HG03439 (cell line): ENCODE data around the gene MAN2B2.

ENCODE experiments used
- ATAC-seq: cut with Tn5 transposase; IDR thresholded peaks from one replicate; pipeline ENCODE4 v1.9.1; 2021; ENCODE audit warnings: mild to moderate bottlenecking, moderate library complexity; ENCODE audit not compliant: unreplicated experiment

Gene MAN2B2

GRCh38 chr4:6546091-6546490 is 28.9 kb upstream of the MAN2B2 start:
- ATAC-seq: no peak

GRCh38 chr4:6546681-6547447 is 28.1 kb upstream of the MAN2B2 start:
- no peak for ATAC-seq

GRCh38 chr4:6548201-6548881 is 26.6 kb upstream of the MAN2B2 start:
- no peak for ATAC-seq

- ATAC-seq: no peak
Measured at GRCh38 chr4:6548882-6549230, 26.1 kb upstream of the MAN2B2 start.

- ATAC-seq: no peak
Measured at GRCh38 chr4:6549445-6549844, 25.5 kb upstream of the MAN2B2 start.

- no peak for ATAC-seq
Measured at GRCh38 chr4:6549890-6550620, 24.9 kb upstream of the MAN2B2 start.

- ATAC-seq: no peak
Measured at GRCh38 chr4:6550821-6551220, 24.2 kb upstream of the MAN2B2 start.

GRCh38 chr4:6551660-6552059 is 23.3 kb upstream of the MAN2B2 start:
- ATAC-seq: no peak

- ATAC-seq: no peak
Measured at GRCh38 chr4:6555519-6555918, 19.5 kb upstream of the MAN2B2 start.

GRCh38 chr4:6556263-6556662 is 18.7 kb upstream of the MAN2B2 start:
- no peak for ATAC-seq

GRCh38 chr4:6557185-6557584 is 17.8 kb upstream of the MAN2B2 start:
- ATAC-seq: no peak

- ATAC-seq: no peak
Measured at GRCh38 chr4:6557856-6558255, 17.1 kb upstream of the MAN2B2 start.

GRCh38 chr4:6560416-6561172 is 14.4 kb upstream of the MAN2B2 start:
- no peak for ATAC-seq

- no peak for ATAC-seq
Measured at GRCh38 chr4:6561173-6561516, 13.8 kb upstream of the MAN2B2 start.

GRCh38 chr4:6561706-6562371 is 13.2 kb upstream of the MAN2B2 start:
- ATAC-seq: no peak

- no peak for ATAC-seq
Measured at GRCh38 chr4:6562931-6563901, 11.8 kb upstream of the MAN2B2 start.

- ATAC-seq: no peak
Measured at GRCh38 chr4:6563935-6564645, 10.9 kb upstream of the MAN2B2 start.

- ATAC-seq: no peak
Measured at GRCh38 chr4:6565691-6566390, 9.1 kb upstream of the MAN2B2 start.
